T47D (cell line): Measurements from ENCODE around the gene RBM46.
"Not testable (repeated sequence)": the region's sequence is repeated elsewhere in the genome, so short reads cannot be mapped to it uniquely, and the experiment has no call there.

Experiments used
- DNase-seq, 2 experiments: peaks; one replicate each; pipeline versions ENCODE4 v3.0.0 to v3.0.0-alpha.2; 2011 to 2012; ENCODE audit warnings: low read depth in 1 of 2, low spot score in 1 of 2
- JUND ChIP-seq: IDR thresholded peaks from 2 replicates; pipeline ENCODE4 v1.6.1; 2012; ENCODE audit warnings: low read depth
- in situ Hi-C: cut with HindIII; loops from 2 replicates; pipeline ENCODE4 v1.10.0; 2016; ENCODE audit warnings: low sequenced_read_pairs, low pct_unique_long_range_greater_than_20kb

RBM46 gene

DNA sequence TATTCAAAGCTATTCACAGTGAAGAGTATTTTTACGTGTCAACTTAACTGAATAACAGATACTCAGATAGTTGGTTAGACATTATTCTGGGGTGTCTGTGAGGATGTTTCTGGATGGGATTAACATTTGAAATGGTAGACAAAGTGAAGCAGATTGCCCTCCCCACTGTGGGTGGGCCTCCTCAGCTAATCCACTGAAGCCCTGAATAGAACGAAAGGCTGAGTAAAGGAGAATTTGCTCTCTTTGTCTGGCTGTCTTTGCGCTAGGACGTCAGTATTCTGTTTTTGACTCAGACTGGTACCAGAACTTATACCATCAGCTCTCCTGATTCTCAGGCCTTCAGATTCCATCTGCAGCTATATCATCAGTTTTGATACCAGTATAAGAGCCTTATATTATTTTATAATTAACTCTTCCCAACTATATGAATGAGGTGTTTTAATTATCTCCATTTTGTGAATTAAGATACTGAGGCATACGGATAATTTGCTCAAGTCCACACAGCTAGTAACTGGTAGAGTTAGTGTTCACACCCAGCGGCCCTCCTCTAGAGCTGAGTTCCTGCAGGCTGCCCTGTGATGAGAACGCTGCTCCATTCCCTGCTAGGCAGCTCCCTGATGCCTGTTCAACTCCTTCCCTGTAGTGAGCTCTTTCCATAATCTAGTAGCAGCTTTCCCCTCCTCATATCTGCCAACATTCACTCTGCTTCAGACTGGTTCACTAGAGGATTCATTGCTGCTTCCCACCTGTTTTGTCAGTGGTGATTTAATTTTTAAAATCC is 87.5 kb downstream of the RBM46 start:
- no peak for TF ChIP-seq JUND
- no peak for DNase-seq
- in situ Hi-C loops: no loop called here

DNA sequence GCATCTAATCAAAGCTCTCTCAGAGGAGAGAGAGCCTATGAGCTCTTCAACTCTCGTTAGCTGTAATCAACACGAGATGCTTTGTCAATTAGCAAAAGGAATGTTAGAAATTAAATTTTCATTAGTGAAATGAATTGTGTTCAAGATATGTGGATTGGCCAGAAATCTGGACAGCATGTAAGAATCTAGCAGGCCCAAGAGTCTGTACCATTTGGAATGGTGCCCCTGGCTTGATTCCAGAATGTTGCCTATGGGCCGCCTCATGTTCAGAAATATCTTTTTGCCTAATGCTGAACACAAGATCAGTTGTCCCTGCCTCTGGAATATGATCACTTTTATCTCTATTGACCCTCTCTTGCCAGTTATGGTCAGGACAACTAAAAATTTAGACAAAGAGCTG is 88.2 kb downstream of the RBM46 start:
- in situ Hi-C loops: no loop called here
- DNase-seq: no peak
- TF ChIP-seq JUND: no peak

- TF ChIP-seq JUND: no peak
- no peak for DNase-seq
- in situ Hi-C loops: no loop called here
These were observed 91.1 kb downstream of the RBM46 start for GRCh38 chr4:154872198-154872597.

DNA sequence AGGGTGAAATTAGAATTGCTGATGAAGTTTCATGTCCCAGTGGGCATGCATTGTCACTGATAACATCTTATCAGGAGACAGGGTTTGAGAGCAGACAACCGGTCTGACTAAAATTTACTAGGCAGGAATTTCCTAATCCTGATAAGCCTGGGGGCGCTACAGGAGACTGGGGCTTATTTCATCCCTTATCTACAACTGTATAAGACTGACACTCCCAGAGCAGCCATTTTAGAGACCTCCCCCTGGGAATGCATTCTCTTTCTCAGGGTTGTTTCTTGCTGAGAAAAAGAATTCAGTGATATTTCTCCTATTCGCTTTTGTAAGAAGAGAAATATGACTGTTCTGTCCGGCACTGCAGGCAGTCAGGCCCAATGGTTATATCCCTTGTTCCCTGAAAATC is 93.0 kb downstream of the RBM46 start:
- in situ Hi-C loops, DNase-seq: not testable (repeated sequence)

GRCh38 chr4:154877110-154877760 is 96.2 kb downstream of the RBM46 start:
- peak in 1 of 2 experiments; percentile 59 for DNase-seq
- in situ Hi-C loops: no loop called here
- no peak for TF ChIP-seq JUND
